Measurements from ENCODE around the gene LMAN2. TPM values are rescaled to one million over a fixed set of nuclear protein-coding genes. Genes with fewer than 3 reads are reported as not detected.

Gene LMAN2
- polyA plus RNA-seq, 1 donor (not counting 4 experiments of a cell fraction or from before 2014, with no cell fraction given), result 105 TPM

- H3K4me1 ChIP-seq (ENCODE audit: control insufficient read depth, extremely low read depth, insufficient read depth, low read length), result peaks cover 48% of the 10 kb centered on the region
- no peak for FAIRE-seq
- dilution Hi-C loops (cut with MboI; ENCODE audit: extremely low pct_ligation_motif_present, low sequenced_read_pairs), result no loop called here
Observed at GRCh38 chr5:177303121-177303924, 48.1 kb downstream of the LMAN2 start, which contains the start of the genes PRELID1 and RAB24. PRELID1 (plus strand) TSS chr5:177303799; CDS start chr5:177303986, 187 bp downstream. RAB24 (minus strand) TSS chr5:177303719; CDS start chr5:177303288, 431 bp downstream.

GRCh38 chr5:177302354-177303110 lies 48.9 kb downstream of the LMAN2 start:
- peaks cover 4 to 32% of the 10 kb centered on the region in 2 experiments for H3K36me3 ChIP-seq (ENCODE audit: control insufficient read depth in 2 of 2, extremely low read depth in 1 of 2, insufficient read depth in 2 of 2, low read length in 2 of 2)
- peaks cover 10% of the 10 kb centered on the region for H4K20me1 ChIP-seq (ENCODE audit: control insufficient read depth, extremely low read depth, insufficient read depth, low read length)
- no peak overlapping the region for H2AFZ ChIP-seq (ENCODE audit: control insufficient read depth, low read length)
- H3K9me1 ChIP-seq (ENCODE audit: control insufficient read depth, extremely low read depth, insufficient read depth, low read length), result peaks cover 10% of the 10 kb centered on the region
- H3K4me2 ChIP-seq (ENCODE audit: control insufficient read depth, extremely low read depth, insufficient read depth, low read depth, low read length), result peak overlapping the region; percentile 79
- no peaks in the 10 kb centered on the region for H3K9me3 ChIP-seq (ENCODE audit: control insufficient read depth, low read depth, low read length)
- peaks cover 21% of the 10 kb centered on the region for H3K79me2 ChIP-seq (ENCODE audit: control insufficient read depth, insufficient read depth, low read length)
- TF ChIP-seq CTCF (optimal IDR thresholded peaks at IDR 0.05 in 1 of 3, IDR thresholded peaks at IDR 0.05 in 1 of 3, conservative IDR thresholded peaks at IDR 0.05 in 1 of 3; ENCODE audit: extremely low read depth in 1 of 3, insufficient read depth in 2 of 3, low read length in 3 of 3) (peak; percentile 24 to 38 (median 32)), EZH2 (IDR thresholded peaks at IDR 0.05; ENCODE audit: low read length) (no peak)
- H3K27me3 ChIP-seq (ENCODE audit: control insufficient read depth, extremely low read depth, insufficient read depth, low read length), result no peaks in the 10 kb centered on the region
- dilution Hi-C loops (cut with MboI; ENCODE audit: extremely low pct_ligation_motif_present, low sequenced_read_pairs), result no loop called here
- FAIRE-seq (no peak), DNase-seq (ENCODE audit: low read depth, low spot score) (no peak)
- H3K9ac ChIP-seq (ENCODE audit: control insufficient read depth, extremely low read depth, insufficient read depth, low read length), result peak overlapping the region; percentile 98
- H3K27ac ChIP-seq (ENCODE audit: control insufficient read depth, insufficient read depth, low read length), result peak overlapping the region; percentile 72
- H3K4me3 ChIP-seq (ENCODE audit: control insufficient read depth in 2 of 3, extremely low read depth in 1 of 3, insufficient read depth in 2 of 3, low read depth in 1 of 3, low read length in 3 of 3), result peak overlapping the region; percentile 84 to 87 (median 85)
- peaks cover 48% of the 10 kb centered on the region for H3K4me1 ChIP-seq (ENCODE audit: control insufficient read depth, extremely low read depth, insufficient read depth, low read length)

More at GRCh38 chr5:177303121-177303924, 48.1 kb downstream of the LMAN2 start, which contains the start of the genes PRELID1 and RAB24:
- Histone ChIP-seq H2AFZ (ENCODE audit: control insufficient read depth, low read length) (peak within 1 kb of the TSS; percentile 64), H3K9me3 (ENCODE audit: control insufficient read depth, low read depth, low read length) (no peaks in the 10 kb centered on the region), H3K79me2 (ENCODE audit: control insufficient read depth, insufficient read depth, low read length) (peaks cover 21% of the 10 kb centered on the region), H4K20me1 (ENCODE audit: control insufficient read depth, extremely low read depth, insufficient read depth, low read length) (peaks cover 10% of the 10 kb centered on the region), H3K4me2 (ENCODE audit: control insufficient read depth, extremely low read depth, insufficient read depth, low read depth, low read length) (peak within 1 kb of the TSS; percentile 79), H3K27me3 (ENCODE audit: control insufficient read depth, extremely low read depth, insufficient read depth, low read length) (no peaks in the 10 kb centered on the region), H3K27ac (ENCODE audit: control insufficient read depth, insufficient read depth, low read length) (peak within 1 kb of the TSS; percentile 86), H3K9ac (ENCODE audit: control insufficient read depth, extremely low read depth, insufficient read depth, low read length) (peak within 1 kb of the TSS; percentile 98), H3K36me3 (ENCODE audit: control insufficient read depth in 2 of 2, extremely low read depth in 1 of 2, insufficient read depth in 2 of 2, low read length in 2 of 2) (peaks cover 5 to 27% of the 10 kb centered on the region in 2 experiments), H3K9me1 (ENCODE audit: control insufficient read depth, extremely low read depth, insufficient read depth, low read length) (peaks cover 10% of the 10 kb centered on the region), H3K4me3 (ENCODE audit: control insufficient read depth in 2 of 3, extremely low read depth in 1 of 3, insufficient read depth in 2 of 3, low read depth in 1 of 3, low read length in 3 of 3) (peak within 1 kb of the TSS; percentile 84 to 87 (median 85))
- no peak for DNase-seq (ENCODE audit: low read depth, low spot score)
- TF ChIP-seq CTCF (optimal IDR thresholded peaks at IDR 0.05 in 1 of 3, IDR thresholded peaks at IDR 0.05 in 1 of 3, conservative IDR thresholded peaks at IDR 0.05 in 1 of 3; ENCODE audit: extremely low read depth in 1 of 3, insufficient read depth in 2 of 3, low read length in 3 of 3) (peak; percentile 13 to 50 (median 45)), EZH2 (IDR thresholded peaks at IDR 0.05; ENCODE audit: low read length) (no peak)
